Stimulated activated CD8-positive, alpha-beta memory T cell treated with anti-CD3 and anti-CD28 coated beads, Interleukin-12 subunit alpha, Interleukin-12 subunit beta, amount 100 ng/mL, for 1 hour (primary cell): ENCODE measurements around the gene CELA3A.
"Not testable (repeated sequence)": the region's sequence is repeated elsewhere in the genome, so short reads cannot be mapped to it uniquely, and the experiment has no call there.

Experiments
- DNase-seq: peaks from one replicate; pipeline ENCODE4 v3.0.0-alpha.2; 2020; ENCODE audit warnings: low read depth

The CELA3A gene

GRCh38 chr1:22001409-22001808 lies at the start of gene CELA3A:
TSS of gene CELA3A (plus strand) at chr1:22001657. CDS start at chr1:22001675, 18 bp downstream.
- no peak for DNase-seq

- DNase-seq: no peak
Observed at GRCh38 chr1:21952786-21953520, 48.5 kb upstream of the CELA3A start.

GRCh38 chr1:21955058-21955457 lies 46.4 kb upstream of the CELA3A start:
- no peak for DNase-seq

- DNase-seq: no peak
Observed at GRCh38 chr1:21955501-21956281, 45.8 kb upstream of the CELA3A start.

- peak; percentile 14 for DNase-seq
Observed at GRCh38 chr1:21956720-21957552, 44.5 kb upstream of the CELA3A start.

- no peak for DNase-seq
Observed at GRCh38 chr1:21961337-21961736, 40.1 kb upstream of the CELA3A start.

- DNase-seq: no peak
Observed at GRCh38 chr1:21961799-21962198, 39.7 kb upstream of the CELA3A start.

- peak; percentile 72 for DNase-seq
Observed at GRCh38 chr1:21963477-21964217, 37.8 kb upstream of the CELA3A start.

- no peak for DNase-seq
Observed at GRCh38 chr1:21966247-21967000, 35.0 kb upstream of the CELA3A start.

- not testable (repeated sequence) for DNase-seq
Observed at GRCh38 chr1:21967216-21967615, 34.2 kb upstream of the CELA3A start.

GRCh38 chr1:21969066-21969465 lies 32.4 kb upstream of the CELA3A start:
- DNase-seq: not testable (repeated sequence)

GRCh38 chr1:21970523-21970922 lies 30.9 kb upstream of the CELA3A start:
- not testable (repeated sequence) for DNase-seq

GRCh38 chr1:21972973-21973441 lies 28.4 kb upstream of the CELA3A start:
- DNase-seq: not testable (repeated sequence)

- not testable (repeated sequence) for DNase-seq
Observed at GRCh38 chr1:21973948-21974347, 27.5 kb upstream of the CELA3A start.

GRCh38 chr1:21974699-21975098 lies 26.8 kb upstream of the CELA3A start:
- DNase-seq: not testable (repeated sequence)

GRCh38 chr1:21975296-21975695 lies 26.2 kb upstream of the CELA3A start:
- DNase-seq: not testable (repeated sequence)

GRCh38 chr1:21976703-21977239 lies 24.7 kb upstream of the CELA3A start, which contains the start of gene CELA3B:
TSS of gene CELA3B (plus strand) at chr1:21977022. CDS start at chr1:21977040, 18 bp downstream.
- not testable (repeated sequence) for DNase-seq

GRCh38 chr1:21978209-21978608 lies 23.2 kb upstream of the CELA3A start:
- not testable (repeated sequence) for DNase-seq

- DNase-seq: not testable (repeated sequence)
Observed at GRCh38 chr1:21980515-21981220, 20.8 kb upstream of the CELA3A start.

- not testable (repeated sequence) for DNase-seq
Observed at GRCh38 chr1:21981253-21981652, 20.2 kb upstream of the CELA3A start.
